ENCODE data around the gene EPM2AIP1. TPM values are rescaled to one million over a fixed set of nuclear protein-coding genes. Genes with fewer than 3 reads are reported as not detected.

Gene EPM2AIP1
- total RNA-seq, 4 donors from 2014 or later, result 5.3 to 24.4 (median 10.0) TPM

GRCh38 chr3:36945333-36945980 is 47.5 kb downstream of the EPM2AIP1 start:
- no peaks in the 10 kb centered on the region for H3K36me3 ChIP-seq
- 84% methylated on average over 22 of the region's 28 CpGs for WGBS
- H3K4me3 ChIP-seq, result peak overlapping the region; percentile 96
- DNase-seq (ENCODE audit: low spot score in 2 of 2), result no peak
- no peaks in the 10 kb centered on the region for H3K27me3 ChIP-seq
- H3K9me3 ChIP-seq, result peaks cover 12% of the 10 kb centered on the region
- H3K4me1 ChIP-seq, result peaks cover 14% of the 10 kb centered on the region
- TF ChIP-seq CTCF (IDR thresholded peaks at IDR 0.05) (no peak), EP300 (IDR thresholded peaks at IDR 0.05) (no peak), POLR2A (IDR thresholded peaks at IDR 0.05) (no peak), POLR2AphosphoS5 (IDR thresholded peaks at IDR 0.05) (no peak)
- peak overlapping the region; percentile 86 for H3K27ac ChIP-seq

GRCh38 chr3:36944641-36945270 is 48.2 kb downstream of the EPM2AIP1 start, which contains the start of gene TRANK1:
Gene TRANK1 (minus strand): TSS chr3:36945054. CDS start chr3:36944809, 245 bp downstream.
- peak within 1 kb of the TSS; percentile 86 for H3K27ac ChIP-seq

GRCh38 chr3:36944012-36944640 is 48.8 kb downstream of the EPM2AIP1 start:
- DNase-seq (ENCODE audit: low spot score in 2 of 2), result peak; percentile 79 to 80
- Histone ChIP-seq H3K4me1 (peaks cover 14% of the 10 kb centered on the region), H3K27ac (peak overlapping the region; percentile 86), H3K27me3 (no peaks in the 10 kb centered on the region), H3K9me3 (peaks cover 12% of the 10 kb centered on the region), H3K4me3 (peak overlapping the region; percentile 96), H3K36me3 (no peaks in the 10 kb centered on the region)
- TF ChIP-seq POLR2AphosphoS5 (IDR thresholded peaks at IDR 0.05), result no peak
- TF ChIP-seq CTCF (IDR thresholded peaks at IDR 0.05), result no peak
- TF ChIP-seq EP300 (IDR thresholded peaks at IDR 0.05), result no peak
- no peak for TF ChIP-seq POLR2A (IDR thresholded peaks at IDR 0.05)
- WGBS, result 0% methylated on average over 35 of the region's 56 CpGs

More at GRCh38 chr3:36944641-36945270, 48.2 kb downstream of the EPM2AIP1 start, which contains the start of gene TRANK1:
- H3K9me3 ChIP-seq, result peaks cover 12% of the 10 kb centered on the region
- WGBS, result 0% methylated on average over 12 of the region's 68 CpGs
- peak within 1 kb of the TSS; percentile 96 for H3K4me3 ChIP-seq
- no peaks in the 10 kb centered on the region for H3K27me3 ChIP-seq
- peak; percentile 80 to 88 for DNase-seq (ENCODE audit: low spot score in 2 of 2)
- no peaks in the 10 kb centered on the region for H3K36me3 ChIP-seq
- peaks cover 14% of the 10 kb centered on the region for H3K4me1 ChIP-seq
- TF ChIP-seq CTCF (IDR thresholded peaks at IDR 0.05), result no peak
- peak in 1 of 2 donors; percentile 31 for TF ChIP-seq POLR2A (IDR thresholded peaks at IDR 0.05)
- TF ChIP-seq EP300 (IDR thresholded peaks at IDR 0.05), result no peak

- Histone ChIP-seq H3K36me3 (no peaks in the 10 kb centered on the region), H3K4me1 (peaks cover 14% of the 10 kb centered on the region), H3K27ac (peak overlapping the region; percentile 86), H3K27me3 (no peaks in the 10 kb centered on the region), H3K4me3 (peak overlapping the region; percentile 96), H3K9me3 (peaks cover 12% of the 10 kb centered on the region)
- DNase-seq (ENCODE audit: low spot score in 2 of 2), result no peak
- TF ChIP-seq CTCF (IDR thresholded peaks at IDR 0.05) (no peak), EP300 (IDR thresholded peaks at IDR 0.05) (no peak), POLR2AphosphoS5 (IDR thresholded peaks at IDR 0.05) (no peak)
- WGBS, result 27% methylated on average over 10 of the region's 10 CpGs
Observed at GRCh38 chr3:36943601-36944000, 49.3 kb downstream of the EPM2AIP1 start.

Data from suprapubic skin (tissue), 4 donors.